Measurements from ENCODE around the gene RALGAPA1.
"Not testable (repeated sequence)": the region's sequence is repeated elsewhere in the genome, so short reads cannot be mapped to it uniquely, and the experiment has no call there.

DNA sequence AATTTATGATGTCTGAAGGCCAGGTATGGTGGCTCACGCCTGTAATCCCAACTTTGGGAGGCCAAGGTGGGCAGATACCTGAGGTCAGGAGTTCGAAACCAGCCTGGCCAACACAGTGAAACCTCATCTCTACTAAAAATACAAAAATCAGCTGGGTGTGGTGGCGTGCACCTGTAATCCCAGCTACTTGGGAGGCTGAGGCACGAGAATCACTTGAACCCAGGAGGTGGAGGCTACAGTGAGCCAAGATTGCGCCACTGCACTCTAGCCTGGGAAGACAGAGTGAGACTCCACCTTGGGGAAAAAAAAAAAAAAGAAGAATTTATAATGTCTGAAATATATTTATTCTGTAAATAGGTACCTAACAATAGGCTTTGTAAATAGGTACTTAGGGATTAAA lies 33.0 kb downstream of the RALGAPA1 start:
- TF ChIP-seq, protein P1, sequence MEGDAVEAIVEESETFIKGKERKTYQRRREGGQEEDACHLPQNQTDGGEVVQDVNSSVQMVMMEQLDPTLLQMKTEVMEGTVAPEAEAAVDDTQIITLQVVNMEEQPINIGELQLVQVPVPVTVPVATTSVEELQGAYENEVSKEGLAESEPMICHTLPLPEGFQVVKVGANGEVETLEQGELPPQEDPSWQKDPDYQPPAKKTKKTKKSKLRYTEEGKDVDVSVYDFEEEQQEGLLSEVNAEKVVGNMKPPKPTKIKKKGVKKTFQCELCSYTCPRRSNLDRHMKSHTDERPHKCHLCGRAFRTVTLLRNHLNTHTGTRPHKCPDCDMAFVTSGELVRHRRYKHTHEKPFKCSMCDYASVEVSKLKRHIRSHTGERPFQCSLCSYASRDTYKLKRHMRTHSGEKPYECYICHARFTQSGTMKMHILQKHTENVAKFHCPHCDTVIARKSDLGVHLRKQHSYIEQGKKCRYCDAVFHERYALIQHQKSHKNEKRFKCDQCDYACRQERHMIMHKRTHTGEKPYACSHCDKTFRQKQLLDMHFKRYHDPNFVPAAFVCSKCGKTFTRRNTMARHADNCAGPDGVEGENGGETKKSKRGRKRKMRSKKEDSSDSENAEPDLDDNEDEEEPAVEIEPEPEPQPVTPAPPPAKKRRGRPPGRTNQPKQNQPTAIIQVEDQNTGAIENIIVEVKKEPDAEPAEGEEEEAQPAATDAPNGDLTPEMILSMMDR (CRISPR knock-in tag; IDR thresholded peaks at IDR 0.05): not testable (repeated sequence)
- not testable (repeated sequence) for TF ChIP-seq POLR2AphosphoS5 (IDR thresholded peaks at IDR 0.05; ENCODE audit: low read depth, low read length); FOXM1 (CRISPR knock-in tag; IDR thresholded peaks at IDR 0.05); ZSCAN20 (CRISPR knock-in tag; IDR thresholded peaks at IDR 0.05; ENCODE audit: borderline replicate concordance); MIXL1 (CRISPR knock-in tag; IDR thresholded peaks at IDR 0.05); NFYC (CRISPR knock-in tag; IDR thresholded peaks at IDR 0.05); POLR2AphosphoS2 (IDR thresholded peaks at IDR 0.05; ENCODE audit: low read depth, low read length); SKI (IDR thresholded peaks at IDR 0.05; ENCODE audit: partially characterized antibody); MAZ (IDR thresholded peaks at IDR 0.05; ENCODE audit: borderline replicate concordance, low read depth, low read length); MAZ (CRISPR knock-in tag; IDR thresholded peaks at IDR 0.05; ENCODE audit: low read depth); PHF21A (CRISPR knock-in tag; IDR thresholded peaks at IDR 0.05); MXI1 (IDR thresholded peaks at IDR 0.05; ENCODE audit: borderline replicate concordance, low read depth, low read length)
- TF ChIP-seq, protein P2, sequence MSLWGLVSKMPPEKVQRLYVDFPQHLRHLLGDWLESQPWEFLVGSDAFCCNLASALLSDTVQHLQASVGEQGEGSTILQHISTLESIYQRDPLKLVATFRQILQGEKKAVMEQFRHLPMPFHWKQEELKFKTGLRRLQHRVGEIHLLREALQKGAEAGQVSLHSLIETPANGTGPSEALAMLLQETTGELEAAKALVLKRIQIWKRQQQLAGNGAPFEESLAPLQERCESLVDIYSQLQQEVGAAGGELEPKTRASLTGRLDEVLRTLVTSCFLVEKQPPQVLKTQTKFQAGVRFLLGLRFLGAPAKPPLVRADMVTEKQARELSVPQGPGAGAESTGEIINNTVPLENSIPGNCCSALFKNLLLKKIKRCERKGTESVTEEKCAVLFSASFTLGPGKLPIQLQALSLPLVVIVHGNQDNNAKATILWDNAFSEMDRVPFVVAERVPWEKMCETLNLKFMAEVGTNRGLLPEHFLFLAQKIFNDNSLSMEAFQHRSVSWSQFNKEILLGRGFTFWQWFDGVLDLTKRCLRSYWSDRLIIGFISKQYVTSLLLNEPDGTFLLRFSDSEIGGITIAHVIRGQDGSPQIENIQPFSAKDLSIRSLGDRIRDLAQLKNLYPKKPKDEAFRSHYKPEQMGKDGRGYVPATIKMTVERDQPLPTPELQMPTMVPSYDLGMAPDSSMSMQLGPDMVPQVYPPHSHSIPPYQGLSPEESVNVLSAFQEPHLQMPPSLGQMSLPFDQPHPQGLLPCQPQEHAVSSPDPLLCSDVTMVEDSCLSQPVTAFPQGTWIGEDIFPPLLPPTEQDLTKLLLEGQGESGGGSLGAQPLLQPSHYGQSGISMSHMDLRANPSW (CRISPR knock-in tag; IDR thresholded peaks at IDR 0.05; ENCODE audit: borderline replicate concordance): not testable (repeated sequence)
- TF ChIP-seq, protein P3, sequence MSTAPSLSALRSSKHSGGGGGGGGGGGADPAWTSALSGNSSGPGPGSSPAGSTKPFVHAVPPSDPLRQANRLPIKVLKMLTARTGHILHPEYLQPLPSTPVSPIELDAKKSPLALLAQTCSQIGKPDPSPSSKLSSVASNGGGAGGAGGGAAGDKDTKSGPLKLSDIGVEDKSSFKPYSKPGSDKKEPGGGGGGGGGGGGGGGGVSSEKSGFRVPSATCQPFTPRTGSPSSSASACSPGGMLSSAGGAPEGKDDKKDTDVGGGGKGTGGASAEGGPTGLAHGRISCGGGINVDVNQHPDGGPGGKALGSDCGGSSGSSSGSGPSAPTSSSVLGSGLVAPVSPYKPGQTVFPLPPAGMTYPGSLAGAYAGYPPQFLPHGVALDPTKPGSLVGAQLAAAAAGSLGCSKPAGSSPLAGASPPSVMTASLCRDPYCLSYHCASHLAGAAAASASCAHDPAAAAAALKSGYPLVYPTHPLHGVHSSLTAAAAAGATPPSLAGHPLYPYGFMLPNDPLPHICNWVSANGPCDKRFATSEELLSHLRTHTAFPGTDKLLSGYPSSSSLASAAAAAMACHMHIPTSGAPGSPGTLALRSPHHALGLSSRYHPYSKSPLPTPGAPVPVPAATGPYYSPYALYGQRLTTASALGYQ (CRISPR knock-in tag; IDR thresholded peaks at IDR 0.05): not testable (repeated sequence)
- TF ChIP-seq, protein P4, sequence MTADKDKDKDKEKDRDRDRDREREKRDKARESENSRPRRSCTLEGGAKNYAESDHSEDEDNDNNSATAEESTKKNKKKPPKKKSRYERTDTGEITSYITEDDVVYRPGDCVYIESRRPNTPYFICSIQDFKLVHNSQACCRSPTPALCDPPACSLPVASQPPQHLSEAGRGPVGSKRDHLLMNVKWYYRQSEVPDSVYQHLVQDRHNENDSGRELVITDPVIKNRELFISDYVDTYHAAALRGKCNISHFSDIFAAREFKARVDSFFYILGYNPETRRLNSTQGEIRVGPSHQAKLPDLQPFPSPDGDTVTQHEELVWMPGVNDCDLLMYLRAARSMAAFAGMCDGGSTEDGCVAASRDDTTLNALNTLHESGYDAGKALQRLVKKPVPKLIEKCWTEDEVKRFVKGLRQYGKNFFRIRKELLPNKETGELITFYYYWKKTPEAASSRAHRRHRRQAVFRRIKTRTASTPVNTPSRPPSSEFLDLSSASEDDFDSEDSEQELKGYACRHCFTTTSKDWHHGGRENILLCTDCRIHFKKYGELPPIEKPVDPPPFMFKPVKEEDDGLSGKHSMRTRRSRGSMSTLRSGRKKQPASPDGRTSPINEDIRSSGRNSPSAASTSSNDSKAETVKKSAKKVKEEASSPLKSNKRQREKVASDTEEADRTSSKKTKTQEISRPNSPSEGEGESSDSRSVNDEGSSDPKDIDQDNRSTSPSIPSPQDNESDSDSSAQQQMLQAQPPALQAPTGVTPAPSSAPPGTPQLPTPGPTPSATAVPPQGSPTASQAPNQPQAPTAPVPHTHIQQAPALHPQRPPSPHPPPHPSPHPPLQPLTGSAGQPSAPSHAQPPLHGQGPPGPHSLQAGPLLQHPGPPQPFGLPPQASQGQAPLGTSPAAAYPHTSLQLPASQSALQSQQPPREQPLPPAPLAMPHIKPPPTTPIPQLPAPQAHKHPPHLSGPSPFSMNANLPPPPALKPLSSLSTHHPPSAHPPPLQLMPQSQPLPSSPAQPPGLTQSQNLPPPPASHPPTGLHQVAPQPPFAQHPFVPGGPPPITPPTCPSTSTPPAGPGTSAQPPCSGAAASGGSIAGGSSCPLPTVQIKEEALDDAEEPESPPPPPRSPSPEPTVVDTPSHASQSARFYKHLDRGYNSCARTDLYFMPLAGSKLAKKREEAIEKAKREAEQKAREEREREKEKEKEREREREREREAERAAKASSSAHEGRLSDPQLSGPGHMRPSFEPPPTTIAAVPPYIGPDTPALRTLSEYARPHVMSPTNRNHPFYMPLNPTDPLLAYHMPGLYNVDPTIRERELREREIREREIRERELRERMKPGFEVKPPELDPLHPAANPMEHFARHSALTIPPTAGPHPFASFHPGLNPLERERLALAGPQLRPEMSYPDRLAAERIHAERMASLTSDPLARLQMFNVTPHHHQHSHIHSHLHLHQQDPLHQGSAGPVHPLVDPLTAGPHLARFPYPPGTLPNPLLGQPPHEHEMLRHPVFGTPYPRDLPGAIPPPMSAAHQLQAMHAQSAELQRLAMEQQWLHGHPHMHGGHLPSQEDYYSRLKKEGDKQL (CRISPR knock-in tag; IDR thresholded peaks at IDR 0.05; ENCODE audit: low read depth): not testable (repeated sequence)
